ENCODE data around the gene SMOC2.

DNA sequence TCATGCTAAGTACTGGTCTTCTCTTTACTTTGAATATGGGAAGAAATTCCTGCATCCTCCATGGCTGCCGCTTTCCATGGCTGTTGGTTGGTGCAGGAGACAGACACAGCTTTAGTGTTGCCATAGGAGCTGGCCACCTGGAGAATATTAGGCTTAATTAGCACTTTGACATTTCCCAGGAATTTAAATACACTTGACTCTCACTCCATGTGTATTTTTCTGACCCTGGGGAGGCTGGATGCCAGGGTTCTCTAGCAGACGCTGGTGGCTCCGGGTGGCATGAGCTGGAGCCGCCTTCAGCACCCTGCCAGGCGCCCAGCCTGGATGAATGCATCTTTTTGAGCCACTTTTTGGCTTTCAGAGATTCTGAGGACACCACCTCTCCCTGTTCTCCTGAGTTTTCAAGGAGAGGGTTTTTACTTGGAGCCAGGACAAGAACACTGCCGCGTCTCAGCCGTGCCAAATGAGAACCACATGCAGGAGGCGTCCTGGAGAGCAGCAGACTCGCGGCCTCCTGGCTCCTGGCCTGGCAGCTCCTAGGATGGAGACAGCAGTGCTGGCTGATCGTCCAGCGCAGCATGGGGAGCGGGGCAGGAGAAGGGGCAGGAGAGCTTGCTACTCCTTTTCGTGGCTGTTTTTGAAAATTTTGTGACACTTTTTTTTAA lies 258.8 kb downstream of the SMOC2 start:
- TF ChIP-seq, protein P1, sequence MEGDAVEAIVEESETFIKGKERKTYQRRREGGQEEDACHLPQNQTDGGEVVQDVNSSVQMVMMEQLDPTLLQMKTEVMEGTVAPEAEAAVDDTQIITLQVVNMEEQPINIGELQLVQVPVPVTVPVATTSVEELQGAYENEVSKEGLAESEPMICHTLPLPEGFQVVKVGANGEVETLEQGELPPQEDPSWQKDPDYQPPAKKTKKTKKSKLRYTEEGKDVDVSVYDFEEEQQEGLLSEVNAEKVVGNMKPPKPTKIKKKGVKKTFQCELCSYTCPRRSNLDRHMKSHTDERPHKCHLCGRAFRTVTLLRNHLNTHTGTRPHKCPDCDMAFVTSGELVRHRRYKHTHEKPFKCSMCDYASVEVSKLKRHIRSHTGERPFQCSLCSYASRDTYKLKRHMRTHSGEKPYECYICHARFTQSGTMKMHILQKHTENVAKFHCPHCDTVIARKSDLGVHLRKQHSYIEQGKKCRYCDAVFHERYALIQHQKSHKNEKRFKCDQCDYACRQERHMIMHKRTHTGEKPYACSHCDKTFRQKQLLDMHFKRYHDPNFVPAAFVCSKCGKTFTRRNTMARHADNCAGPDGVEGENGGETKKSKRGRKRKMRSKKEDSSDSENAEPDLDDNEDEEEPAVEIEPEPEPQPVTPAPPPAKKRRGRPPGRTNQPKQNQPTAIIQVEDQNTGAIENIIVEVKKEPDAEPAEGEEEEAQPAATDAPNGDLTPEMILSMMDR (IDR thresholded peaks at IDR 0.05) = no peak
- no peak for TF ChIP-seq POLR2A (IDR thresholded peaks at IDR 0.05)

Measured in Peyer's patch (tissue), 4 donors.